ENCODE results near the gene WRNIP1.

Gene WRNIP1

GRCh38 chr6:2782825-2783187 lies 17.6 kb downstream of the WRNIP1 start:
- TF ChIP-seq, protein P1, sequence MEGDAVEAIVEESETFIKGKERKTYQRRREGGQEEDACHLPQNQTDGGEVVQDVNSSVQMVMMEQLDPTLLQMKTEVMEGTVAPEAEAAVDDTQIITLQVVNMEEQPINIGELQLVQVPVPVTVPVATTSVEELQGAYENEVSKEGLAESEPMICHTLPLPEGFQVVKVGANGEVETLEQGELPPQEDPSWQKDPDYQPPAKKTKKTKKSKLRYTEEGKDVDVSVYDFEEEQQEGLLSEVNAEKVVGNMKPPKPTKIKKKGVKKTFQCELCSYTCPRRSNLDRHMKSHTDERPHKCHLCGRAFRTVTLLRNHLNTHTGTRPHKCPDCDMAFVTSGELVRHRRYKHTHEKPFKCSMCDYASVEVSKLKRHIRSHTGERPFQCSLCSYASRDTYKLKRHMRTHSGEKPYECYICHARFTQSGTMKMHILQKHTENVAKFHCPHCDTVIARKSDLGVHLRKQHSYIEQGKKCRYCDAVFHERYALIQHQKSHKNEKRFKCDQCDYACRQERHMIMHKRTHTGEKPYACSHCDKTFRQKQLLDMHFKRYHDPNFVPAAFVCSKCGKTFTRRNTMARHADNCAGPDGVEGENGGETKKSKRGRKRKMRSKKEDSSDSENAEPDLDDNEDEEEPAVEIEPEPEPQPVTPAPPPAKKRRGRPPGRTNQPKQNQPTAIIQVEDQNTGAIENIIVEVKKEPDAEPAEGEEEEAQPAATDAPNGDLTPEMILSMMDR (IDR thresholded peaks at IDR 0.05; ENCODE audit: control insufficient read depth, extremely low read depth, insufficient read depth): no peak
- H3K4me3 ChIP-seq (ENCODE audit: low read depth, low read length): no peak overlapping the region
- DNase-seq (ENCODE audit: low read depth): no peak

GRCh38 chr6:2783188-2783963 lies 18.2 kb downstream of the WRNIP1 start:
- H3K4me3 ChIP-seq (ENCODE audit: low read depth, low read length): no peak overlapping the region
- TF ChIP-seq, protein P1 (IDR thresholded peaks at IDR 0.05; ENCODE audit: control insufficient read depth, extremely low read depth, insufficient read depth): peak; percentile 41
- peak; percentile 26 for DNase-seq (ENCODE audit: low read depth)

GRCh38 chr6:2784061-2784460 lies 18.9 kb downstream of the WRNIP1 start:
- DNase-seq (ENCODE audit: low read depth): no peak
- H3K4me3 ChIP-seq (ENCODE audit: low read depth, low read length): no peak overlapping the region
- TF ChIP-seq, protein P1 (IDR thresholded peaks at IDR 0.05; ENCODE audit: control insufficient read depth, extremely low read depth, insufficient read depth): no peak

DNA sequence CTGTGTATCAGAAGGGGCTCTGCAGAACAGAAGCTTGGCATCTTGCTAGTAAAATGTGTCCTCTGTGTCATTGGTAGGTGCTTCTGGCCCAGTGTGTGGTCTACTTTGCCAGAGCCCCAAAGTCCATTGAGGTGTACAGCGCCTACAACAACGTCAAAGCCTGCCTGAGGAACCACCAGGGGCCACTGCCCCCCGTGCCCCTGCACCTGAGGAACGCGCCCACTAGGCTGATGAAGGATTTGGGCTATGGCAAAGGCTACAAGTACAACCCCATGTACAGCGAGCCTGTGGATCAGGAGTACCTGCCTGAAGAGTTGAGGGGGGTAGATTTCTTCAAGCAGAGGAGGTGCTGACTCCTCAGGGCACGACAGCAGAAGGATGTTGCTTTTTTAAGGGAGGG lies 19.7 kb downstream of the WRNIP1 start:
- DNase-seq (ENCODE audit: low read depth): no peak
- TF ChIP-seq, protein P1 (IDR thresholded peaks at IDR 0.05; ENCODE audit: control insufficient read depth, extremely low read depth, insufficient read depth): no peak
- no peak overlapping the region for H3K4me3 ChIP-seq (ENCODE audit: low read depth, low read length)

- no peak for DNase-seq (ENCODE audit: low read depth)
- H3K4me3 ChIP-seq (ENCODE audit: low read depth, low read length): no peak overlapping the region
- TF ChIP-seq, protein P1 (IDR thresholded peaks at IDR 0.05; ENCODE audit: control insufficient read depth, extremely low read depth, insufficient read depth): no peak
Observed at GRCh38 chr6:2786269-2786668, 21.1 kb downstream of the WRNIP1 start.

- H3K4me3 ChIP-seq (ENCODE audit: low read depth, low read length): no peak overlapping the region
- TF ChIP-seq, protein P1 (IDR thresholded peaks at IDR 0.05; ENCODE audit: control insufficient read depth, extremely low read depth, insufficient read depth): peak; percentile 80
- peak; percentile 75 for DNase-seq (ENCODE audit: low read depth)
Observed at GRCh38 chr6:2790588-2791449, 25.6 kb downstream of the WRNIP1 start.
